Pancreas (tissue), 10 donors: ENCODE data around the gene CCNK. TPM values are rescaled to one million over a fixed set of nuclear protein-coding genes. Genes with fewer than 3 reads are reported as not detected.

Experiments used
- ATAC-seq, 4 donors: fragments of 200-7000 bp; cut with Tn5 transposase; one replicate each; pipeline versions ENCODE4 v1.8.0 to v1.9.1; 2020; ENCODE audit warnings: mild to moderate bottlenecking in 4 of 4, moderate library complexity in 4 of 4
- DNase-seq, 6 donors: peaks; one replicate each; pipeline ENCODE4 v3.0.0-alpha.2; 2020
- FAIRE-seq: peaks from 2 replicates; lab custom pipeline; 2012; peaks lifted over from hg19 to GRCh38; lab: Jason Lieb, UNC
- H3K27ac ChIP-seq, 4 donors: fragments of 200-600 bp; sonication (generic); 1 replicate in 3 of 4; 2 replicates in 1 of 4; pipeline versions ENCODE4 v1.5.0 to v1.8.0; 2020
- H3K27me3 ChIP-seq, 4 donors: fragments of 200-600 bp; one replicate each; pipeline ENCODE4 v1.8.0; 2021
- H3K36me3 ChIP-seq, 3 donors: fragments of 200-600 bp; sonication (generic) in 1 of 3; one replicate each; pipeline versions ENCODE4 v1.5.0 to v1.8.0; 2020 to 2021
- H3K4me1 ChIP-seq, 3 donors: fragments of 200-600 bp; one replicate each; pipeline ENCODE4 v1.8.0; 2021
- H3K4me3 ChIP-seq, 4 donors: fragments of 200-600 bp; sonication (generic) in 2 of 4; one replicate each; pipeline versions ENCODE4 v1.5.0 to v1.8.0; 2020 to 2021
- H3K9me3 ChIP-seq, 4 donors: fragments of 200-600 bp; one replicate each; pipeline ENCODE4 v1.8.0; 2021
- whole genome bisulfite sequencing, 2 donors: extraction: QIAGEN DNeasy Blood & Tissue Kit; methylation state at CpG; one replicate each; pipeline ENCODE4 v1.1.7; 2013; 5-methylcytosine and 5-hydroxymethylcytosine counted together
- intact Hi-C, 3 donors: fragments of 100-400 bp; cut with DNase I; formaldehyde crosslinking; loops; one replicate each; pipeline versions ENCODE4 v1.11.1 to v1.14.2; 2022
- polyA plus RNA-seq, 2 donors: library from polyadenylated mRNA; stranded (reverse); fragments of 200-250 nt; gene quantifications; one replicate each; pipeline ENCODE4 v1.2.3, GENCODE V29; 2013
- total RNA-seq, 6 donors: library from RNA; stranded (reverse); fragmentation: NEBNext Ultra II Directional in 4 of 6; extraction: Animal tissue kit (Norgen Biotek cat#: 25700) in 4 of 6; gene quantifications; one replicate each; pipeline versions ENCODE4 v1.2.1 to v1.2.4, GENCODE V29; 2021 to 2023
- TF ChIP-seq, protein P1 (sequence below), 4 donors: fragments of 200-600 bp; sonication (generic) in 3 of 4; IDR thresholded peaks; one replicate each; pipeline versions ENCODE4 v1.5.0 to v1.8.0; 2021; ENCODE audit warnings: antibody characterized with exemption in 4 of 4
- donor health status: healthy with polysubstance abuse.
- donor health status: DM: no; HTN: no; CAD: no; lungs with moderate emphysema.
- donor health status: DM: no; HTN: no; CAD: no.
- donor health status: control.
- donor health status: control.
- donor health status: Bipolar disorder and iron deficiency.
- donor health status: DM: yes; HTN: yes; CAD: no.
- donor health status: DM: no; HTN: no; CAD: no.
- donor health status: DM: no; HTN: no; CAD: no.
- donor health status: DM: yes; HTN: yes; CAD: no.

The CCNK gene
- total and polyA plus RNA-seq, 8 donors: 7.9 to 23.4 (median 14.5) TPM

GRCh38 chr14:99524804-99525698, 43.8 kb downstream of the CCNK start:
- H3K27me3 ChIP-seq: no peaks in the 10 kb centered on the region
- H3K9me3 ChIP-seq: no peaks in the 10 kb centered on the region
- ATAC-seq (peak; percentile 15 to 52 (median 42)), FAIRE-seq (no peak), DNase-seq (no peak)
- 74 to 81% methylated on average over 17 of the region's 17 CpGs for WGBS, 2 donors
- no peak overlapping the region for H3K4me3 ChIP-seq
- H3K4me1 ChIP-seq: no peaks in the 10 kb centered on the region
- no peaks in the 10 kb centered on the region for H3K36me3 ChIP-seq
- TF ChIP-seq, protein P1, sequence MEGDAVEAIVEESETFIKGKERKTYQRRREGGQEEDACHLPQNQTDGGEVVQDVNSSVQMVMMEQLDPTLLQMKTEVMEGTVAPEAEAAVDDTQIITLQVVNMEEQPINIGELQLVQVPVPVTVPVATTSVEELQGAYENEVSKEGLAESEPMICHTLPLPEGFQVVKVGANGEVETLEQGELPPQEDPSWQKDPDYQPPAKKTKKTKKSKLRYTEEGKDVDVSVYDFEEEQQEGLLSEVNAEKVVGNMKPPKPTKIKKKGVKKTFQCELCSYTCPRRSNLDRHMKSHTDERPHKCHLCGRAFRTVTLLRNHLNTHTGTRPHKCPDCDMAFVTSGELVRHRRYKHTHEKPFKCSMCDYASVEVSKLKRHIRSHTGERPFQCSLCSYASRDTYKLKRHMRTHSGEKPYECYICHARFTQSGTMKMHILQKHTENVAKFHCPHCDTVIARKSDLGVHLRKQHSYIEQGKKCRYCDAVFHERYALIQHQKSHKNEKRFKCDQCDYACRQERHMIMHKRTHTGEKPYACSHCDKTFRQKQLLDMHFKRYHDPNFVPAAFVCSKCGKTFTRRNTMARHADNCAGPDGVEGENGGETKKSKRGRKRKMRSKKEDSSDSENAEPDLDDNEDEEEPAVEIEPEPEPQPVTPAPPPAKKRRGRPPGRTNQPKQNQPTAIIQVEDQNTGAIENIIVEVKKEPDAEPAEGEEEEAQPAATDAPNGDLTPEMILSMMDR (IDR thresholded peaks at IDR 0.05): no peak
- intact Hi-C loops: loop anchor here in 1 of 3 donors (10.0 kb wide), 1 partner anchor 110 kb away; no protein-coding TSS in a partner anchor
- H3K27ac ChIP-seq: no peak overlapping the region

DNA sequence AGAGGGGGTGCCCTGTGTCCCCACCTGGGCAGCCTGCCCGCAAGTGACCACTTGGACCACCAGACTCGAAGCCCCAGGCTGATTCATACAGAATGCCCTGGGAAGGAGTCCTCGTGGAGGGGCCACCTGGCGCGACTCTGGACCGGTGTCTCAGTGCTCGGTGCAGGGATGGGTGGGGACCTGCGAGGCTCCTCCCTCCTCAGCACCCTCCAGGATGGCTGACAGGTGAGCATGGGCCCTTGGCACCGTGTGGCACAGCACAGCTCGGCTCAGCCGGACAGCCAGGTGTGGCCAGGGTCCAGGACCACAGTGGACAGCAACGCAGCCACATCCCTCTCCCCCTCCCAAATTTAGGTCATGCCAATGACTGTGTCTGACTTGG, 44.5 kb downstream of the CCNK start:
- peak in 1 of 6 donors; percentile 79 for DNase-seq
- intact Hi-C loops: loop anchor here in 1 of 3 donors (10.0 kb wide), 1 partner anchor 109 kb away; no protein-coding TSS in a partner anchor
- H3K27ac ChIP-seq: no peak overlapping the region

DNA sequence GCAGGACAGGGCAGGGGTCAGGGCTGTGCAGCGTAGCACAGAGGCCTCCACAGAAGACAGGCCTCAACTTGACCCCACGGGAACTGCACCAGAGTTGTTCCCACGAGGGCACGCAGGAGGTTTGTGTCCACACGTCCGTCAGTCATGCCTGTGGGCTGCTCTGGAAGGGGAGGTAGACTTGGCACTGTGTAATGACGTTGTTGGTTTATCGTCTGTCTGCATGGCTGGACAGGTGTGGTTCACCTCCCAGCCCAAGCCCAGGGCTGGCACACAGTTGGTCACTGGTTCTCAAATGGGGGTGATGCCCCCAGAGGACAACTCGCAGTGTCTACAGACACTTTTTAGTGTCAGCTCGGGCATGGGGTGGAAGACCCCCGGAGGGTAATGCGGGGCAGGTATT, 45.8 kb downstream of the CCNK start:
- DNase-seq (no peak), FAIRE-seq (no peak), ATAC-seq (no peak)
- Histone ChIP-seq H3K27me3 (no peaks in the 10 kb centered on the region), H3K27ac (no peak overlapping the region), H3K4me3 (no peak overlapping the region), H3K4me1 (no peaks in the 10 kb centered on the region), H3K36me3 (no peaks in the 10 kb centered on the region), H3K9me3 (no peaks in the 10 kb centered on the region)
- 67 to 68% methylated on average over 11 to 12 of the region's 12 CpGs for WGBS, 2 donors
- TF ChIP-seq, protein P1 (IDR thresholded peaks at IDR 0.05): no peak
- intact Hi-C loops: loop anchor here in 1 of 3 donors (10.0 kb wide), 1 partner anchor 108 kb away; no protein-coding TSS in a partner anchor

More for the DNA sequence above, 44.5 kb downstream of the CCNK start:
- ATAC-seq: no peak
- TF ChIP-seq, protein P1 (IDR thresholded peaks at IDR 0.05): no peak
- H3K27me3 ChIP-seq: no peaks in the 10 kb centered on the region
- WGBS, 2 donors: 82% methylated on average over 11 to 12 of the region's 12 CpGs
- H3K4me3 ChIP-seq: no peak overlapping the region
- H3K36me3 ChIP-seq: no peaks in the 10 kb centered on the region
- no peak for FAIRE-seq
- no peaks in the 10 kb centered on the region for H3K9me3 ChIP-seq
- H3K4me1 ChIP-seq: no peaks in the 10 kb centered on the region

DNA sequence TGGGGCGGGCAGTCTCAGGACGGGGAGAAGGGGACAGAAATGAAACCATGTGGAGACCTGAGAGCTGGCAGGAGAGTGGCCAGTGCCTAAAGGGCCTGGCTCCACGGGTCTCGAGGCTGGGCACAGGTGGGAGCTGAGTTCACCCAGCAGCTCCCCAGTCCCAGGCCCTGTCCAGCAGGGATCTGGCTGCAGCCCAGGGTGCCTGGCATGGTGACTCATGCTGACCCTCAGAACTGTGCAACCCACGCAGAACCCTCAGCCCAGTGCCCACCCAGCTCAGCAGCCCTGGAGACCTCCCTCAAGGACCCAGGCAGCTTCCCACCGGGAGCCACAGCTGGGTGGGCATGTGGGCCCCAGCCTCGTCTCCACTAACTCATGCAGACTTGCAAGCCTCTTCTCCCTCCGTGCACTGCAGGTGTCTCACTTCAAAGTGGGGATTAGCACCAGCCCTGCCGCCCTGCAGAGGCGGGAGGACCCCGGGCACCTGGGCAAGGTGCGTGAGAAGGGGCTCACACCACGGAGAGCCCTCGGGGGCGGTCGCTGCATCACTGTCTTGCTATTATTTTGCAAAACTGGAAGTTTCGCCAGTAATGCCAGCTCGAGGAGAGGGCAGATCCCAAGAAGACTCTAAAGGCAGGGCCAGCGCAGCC, 46.3 kb downstream of the CCNK start:
- no peaks in the 10 kb centered on the region for H3K27me3 ChIP-seq
- H3K4me1 ChIP-seq: no peaks in the 10 kb centered on the region
- H3K36me3 ChIP-seq: no peaks in the 10 kb centered on the region
- no peak overlapping the region for H3K27ac ChIP-seq
- peak in 1 of 6 donors; percentile 54 for DNase-seq
- 80 to 85% methylated on average over 19 of the region's 19 CpGs for WGBS, 2 donors
- TF ChIP-seq, protein P1 (IDR thresholded peaks at IDR 0.05): no peak
- intact Hi-C loops: loop anchor here in 1 of 3 donors (10.0 kb wide), 1 partner anchor 107 kb away; no protein-coding TSS in a partner anchor
- no peak for ATAC-seq
- H3K4me3 ChIP-seq: no peak overlapping the region
- no peaks in the 10 kb centered on the region for H3K9me3 ChIP-seq
- FAIRE-seq: no peak
